ENCODE data around the gene TMEM8B.

GRCh38 chr9:35892051-35892450, 63.0 kb downstream of the TMEM8B start:
- TF ChIP-seq CSRNP3 (CRISPR knock-in tag; IDR thresholded peaks at IDR 0.05): no peak
- TF ChIP-seq ZNF70 (CRISPR knock-in tag; IDR thresholded peaks at IDR 0.05): no peak
- no peak for TF ChIP-seq TOX (CRISPR knock-in tag; IDR thresholded peaks at IDR 0.05; ENCODE audit: borderline replicate concordance)
- TF ChIP-seq ZNF565 (CRISPR knock-in tag; conservative IDR thresholded peaks at IDR 0.05; ENCODE audit: low read depth): no peak
- TF ChIP-seq ZFP3 (CRISPR knock-in tag; IDR thresholded peaks at IDR 0.05): no peak

Data from SK-N-SH treated with all-trans-retinoic acid at 6 μM for 48 hours (cell line).